ENCODE measurements around the gene GUCA1A. TPM values are rescaled to one million over a fixed set of nuclear protein-coding genes. Genes with fewer than 3 reads are reported as not detected.
A peak's percentile ranks its signal among the peaks of the same experiment; 100 is the strongest.

GUCA1A gene
- total RNA-seq, 1 experiment from 2014 or later: not detected

- H2AFZ ChIP-seq (ENCODE audit: low read depth, low read length, poor library complexity, severe bottlenecking): no peak overlapping the region
- H4K20me1 ChIP-seq (ENCODE audit: insufficient read depth): no peaks in the 10 kb centered on the region
- H3K4me2 ChIP-seq (ENCODE audit: low read length): peak overlapping the region; percentile 91
- peaks cover 12 to 15% of the 10 kb centered on the region in 2 experiments; a peak in 3 of 4 replicates for H3K36me3 ChIP-seq (ENCODE audit: control insufficient read depth in 1 of 2, insufficient read depth in 2 of 2, low read length in 2 of 2)
- no peaks in the 10 kb centered on the region for H3K9me3 ChIP-seq (ENCODE audit: control insufficient read depth in 1 of 2, insufficient read depth in 1 of 2, low read depth in 1 of 2, low read length in 2 of 2)
- H3K27ac ChIP-seq (ENCODE audit: low read depth, low read length): peak overlapping the region; percentile 68
- peak overlapping the region; percentile 72 to 97 for H3K4me3 ChIP-seq (replicated peaks in 1 of 2; ENCODE audit: low read depth in 1 of 2, low read length in 2 of 2)
- H3K27me3 ChIP-seq (ENCODE audit: insufficient read depth, low read length): no peaks in the 10 kb centered on the region
- ChIA-PET CTCF (interaction anchor here (1.0 kb wide), 1 partner anchor 431 kb away, joined by 4 read pairs; the partner anchor contains the start of gene TOMM6), POLR2A (interaction anchor here (1.1 to 1.4 kb wide), 2 partner anchors 10 to 187 kb away, joined by 3 to 8 read pairs; no protein-coding TSS in a partner anchor), RAD21 (ENCODE audit: low non-redundant PET in 1 of 2, low total read pairs in 2 of 2, uncharacterized antibody in 2 of 2, unreplicated experiment in 2 of 2) (no interaction called here)
- peak overlapping the region; percentile 84 for H3K9ac ChIP-seq (ENCODE audit: low read length)
- no peaks in the 10 kb centered on the region for H3K9me2 ChIP-seq (ENCODE audit: insufficient read depth)
- peaks cover 8 to 54% of the 10 kb centered on the region in 2 experiments; a peak in 3 of 4 replicates for H3K4me1 ChIP-seq (ENCODE audit: control insufficient read depth in 1 of 2, insufficient read depth in 2 of 2, low read length in 2 of 2)
- TF ChIP-seq YY1 (IDR thresholded peaks at IDR 0.05; ENCODE audit: extremely low read depth, insufficient replicate concordance, low read depth, low read length) (no peak), MAX (IDR thresholded peaks at IDR 0.05) (no peak), FOSL1 (IDR thresholded peaks at IDR 0.05; ENCODE audit: low read depth) (no peak), RAD21 (IDR thresholded peaks at IDR 0.05; ENCODE audit: low read depth) (no peak), JUND (IDR thresholded peaks at IDR 0.05) (no peak), SP1 (IDR thresholded peaks at IDR 0.05; ENCODE audit: low read depth) (no peak)
- peaks cover 50% of the 10 kb centered on the region for H3K79me2 ChIP-seq (ENCODE audit: insufficient read depth, low read length)
- ATAC-seq: no peak
- DNase-seq (ENCODE audit: low read depth, low spot score): no peak
- intact Hi-C loops (cut with micrococcal nuclease): loop anchor here (10.0 kb wide), 1 partner anchor 432 kb away; the partner anchor contains the start of genes PRICKLE4 and TOMM6
- no TSS peak for BruUV-seq (replicated peaks)
Measured at GRCh38 chr6:42217157-42217518, 44.0 kb downstream of the GUCA1A start.

GRCh38 chr6:42217519-42218367, 44.6 kb downstream of the GUCA1A start, which contains the start of gene MRPS10:
TSS of gene MRPS10 (minus strand) at chr6:42217861. CDS start at chr6:42217849, 12 bp downstream.
- RAD21 ChIA-PET (ENCODE audit: low non-redundant PET in 1 of 2, low total read pairs in 2 of 2, uncharacterized antibody in 2 of 2, unreplicated experiment in 2 of 2): no interaction called here
- POLR2A ChIA-PET: interaction anchor here (1.1 to 1.4 kb wide), 3 partner anchors 9 to 330 kb away, joined by 3 to 8 read pairs (median 3); no protein-coding TSS in a partner anchor
- BruUV-seq (replicated peaks): TSS peak; percentile 65
- TF ChIP-seq YY1 (IDR thresholded peaks at IDR 0.05; ENCODE audit: extremely low read depth, insufficient replicate concordance, low read depth, low read length) (peak; percentile 99), SIN3A (IDR thresholded peaks at IDR 0.05; ENCODE audit: low read depth) (peak; percentile 84), EZH2phosphoT487 (IDR thresholded peaks at IDR 0.05; ENCODE audit: borderline replicate concordance) (no peak), ZFX (IDR thresholded peaks at IDR 0.05) (no peak), POLR2AphosphoS5 (IDR thresholded peaks at IDR 0.05; ENCODE audit: low read depth, low read length) (peak; percentile 93), FOSL1 (IDR thresholded peaks at IDR 0.05; ENCODE audit: low read depth) (0 out of 2 replicates have a peak, but pooled peaks have one; percentile 3), MAX (IDR thresholded peaks at IDR 0.05) (peak; percentile 83), JUND (IDR thresholded peaks at IDR 0.05) (no peak), ELF1 (IDR thresholded peaks at IDR 0.05; ENCODE audit: borderline replicate concordance, low read depth) (peak; percentile 61; the same call in 1 of the 2 replicates), CBX3 (IDR thresholded peaks at IDR 0.05; ENCODE audit: low read depth) (peak; percentile 91), ZNF274 (IDR thresholded peaks at IDR 0.05; ENCODE audit: low read depth, low read length) (no peak), RAD21 (IDR thresholded peaks at IDR 0.05; ENCODE audit: low read depth) (peak; percentile 19; the same call in 1 of the 2 replicates), SP1 (IDR thresholded peaks at IDR 0.05; ENCODE audit: low read depth) (peak; percentile 76), POLR2A (IDR thresholded peaks at IDR 0.05; ENCODE audit: borderline replicate concordance, extremely low read depth, insufficient read depth, insufficient read length) (peak; percentile 71)

More at GRCh38 chr6:42217519-42218367, 44.6 kb downstream of the GUCA1A start, which contains the start of gene MRPS10:
- intact Hi-C loops (cut with micrococcal nuclease): loop anchor here (10.0 kb wide), 1 partner anchor 433 kb away; the partner anchor contains the start of genes PRICKLE4 and TOMM6
- H3K9me2 ChIP-seq (ENCODE audit: insufficient read depth): no peaks in the 10 kb centered on the region
- peaks cover 46% of the 10 kb centered on the region for H3K79me2 ChIP-seq (ENCODE audit: insufficient read depth, low read length)
- CTCF ChIA-PET: interaction anchor here (1.0 to 1.1 kb wide), 2 partner anchors 330 to 431 kb away, joined by 3 to 4 read pairs; partner anchors contain the start of gene TOMM6
- H3K4me2 ChIP-seq (ENCODE audit: low read length): peak within 1 kb of the TSS; percentile 91
- H3K36me3 ChIP-seq (ENCODE audit: control insufficient read depth in 1 of 2, insufficient read depth in 2 of 2, low read length in 2 of 2): peaks cover 8 to 11% of the 10 kb centered on the region in 2 experiments; a peak in 2 of 4 replicates
- H3K9ac ChIP-seq (ENCODE audit: low read length): peak within 1 kb of the TSS; percentile 84
- H3K9me3 ChIP-seq (ENCODE audit: control insufficient read depth in 1 of 2, insufficient read depth in 1 of 2, low read depth in 1 of 2, low read length in 2 of 2): no peaks in the 10 kb centered on the region
- H3K4me3 ChIP-seq (replicated peaks in 1 of 2; ENCODE audit: low read depth in 1 of 2, low read length in 2 of 2): peak within 1 kb of the TSS; percentile 72 to 97
- H3K27ac ChIP-seq (ENCODE audit: low read depth, low read length): peak within 1 kb of the TSS; percentile 68
- H2AFZ ChIP-seq (ENCODE audit: low read depth, low read length, poor library complexity, severe bottlenecking): peak within 1 kb of the TSS; percentile 57
- DNase-seq (ENCODE audit: low read depth, low spot score): peak; percentile 95
- H3K4me1 ChIP-seq (ENCODE audit: control insufficient read depth in 1 of 2, insufficient read depth in 2 of 2, low read length in 2 of 2): peaks cover 8 to 59% of the 10 kb centered on the region in 2 experiments; a peak in 3 of 4 replicates
- H4K20me1 ChIP-seq (ENCODE audit: insufficient read depth): no peaks in the 10 kb centered on the region
- peak; percentile 95 for ATAC-seq
- no peaks in the 10 kb centered on the region for H3K27me3 ChIP-seq (ENCODE audit: insufficient read depth, low read length)
